Hepatic stellate cell (primary cell): Measurements from ENCODE around the gene LIFR.
"Not testable (repeated sequence)": the region's sequence is repeated elsewhere in the genome, so short reads cannot be mapped to it uniquely, and the experiment has no call there.

Experiments used
- DNase-seq: peaks from one replicate; pipeline ENCODE4 v3.0.0; 2011; ENCODE audit warnings: low spot score

Gene LIFR

GRCh38 chr5:38556599-38557307 is at the start of gene LIFR:
TSS of gene LIFR (minus strand) at chr5:38556646. CDS start at chr5:38530647, 25,999 bp downstream.
- DNase-seq = peak; percentile 72

DNA sequence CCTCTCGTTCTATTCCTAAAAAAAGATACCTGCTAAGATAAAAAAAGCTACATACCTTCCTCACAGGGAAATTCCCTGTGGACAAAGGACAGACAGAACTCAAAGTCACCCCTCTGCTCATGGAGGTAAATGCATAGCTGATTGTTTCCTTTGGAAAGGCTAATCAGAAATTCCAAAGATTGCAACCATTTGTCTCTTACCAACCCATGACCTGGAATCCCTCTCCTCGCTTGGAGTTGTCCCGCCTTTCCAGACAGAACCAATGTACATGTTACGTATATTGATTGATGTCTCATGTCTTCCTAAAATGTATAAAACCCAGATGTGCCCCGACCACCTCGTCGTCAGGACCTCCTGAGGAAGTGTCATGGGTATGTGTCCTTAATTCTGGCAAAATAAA is 49.2 kb upstream of the LIFR start:
- no peak for DNase-seq

GRCh38 chr5:38603691-38604090 is 47.2 kb upstream of the LIFR start:
- DNase-seq = no peak

GRCh38 chr5:38602641-38603040 is 46.2 kb upstream of the LIFR start:
- no peak for DNase-seq

- no peak for DNase-seq
These were observed 45.4 kb upstream of the LIFR start for GRCh38 chr5:38601863-38602298.

DNA sequence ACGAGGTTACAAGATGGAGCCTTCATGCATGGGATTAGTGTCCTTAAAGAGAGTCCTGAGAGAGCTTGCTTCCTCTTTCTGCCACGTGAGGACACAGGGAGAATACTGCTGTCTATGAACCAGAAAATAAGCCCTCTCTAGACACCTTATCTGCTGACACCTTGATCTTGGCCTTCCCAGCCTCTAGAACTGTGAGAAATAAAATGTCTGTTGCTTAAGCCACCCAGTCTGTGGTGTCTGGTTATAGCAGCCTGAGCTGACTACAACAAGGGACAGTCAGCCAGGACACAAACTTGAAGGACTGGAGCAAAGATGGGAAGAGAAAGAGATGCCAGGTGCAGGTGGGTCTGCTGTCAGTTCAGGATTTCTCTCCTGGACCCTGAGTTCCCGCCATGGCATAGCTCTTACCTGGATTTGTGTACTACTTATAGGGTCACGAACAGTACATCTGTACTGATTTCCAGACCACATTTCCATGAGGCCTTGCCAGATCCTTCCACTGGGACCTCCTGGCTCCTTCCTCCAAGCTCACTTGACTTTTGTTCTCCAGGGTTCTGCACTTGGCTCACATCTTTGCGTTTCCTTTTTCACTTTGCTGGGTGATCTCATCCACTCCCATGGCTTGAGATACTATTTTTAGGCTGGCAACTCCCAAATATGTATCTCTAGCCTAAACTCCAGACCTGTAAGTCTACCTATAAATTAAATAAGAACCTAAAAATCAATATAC is 44.9 kb upstream of the LIFR start:
- no peak for DNase-seq

DNA sequence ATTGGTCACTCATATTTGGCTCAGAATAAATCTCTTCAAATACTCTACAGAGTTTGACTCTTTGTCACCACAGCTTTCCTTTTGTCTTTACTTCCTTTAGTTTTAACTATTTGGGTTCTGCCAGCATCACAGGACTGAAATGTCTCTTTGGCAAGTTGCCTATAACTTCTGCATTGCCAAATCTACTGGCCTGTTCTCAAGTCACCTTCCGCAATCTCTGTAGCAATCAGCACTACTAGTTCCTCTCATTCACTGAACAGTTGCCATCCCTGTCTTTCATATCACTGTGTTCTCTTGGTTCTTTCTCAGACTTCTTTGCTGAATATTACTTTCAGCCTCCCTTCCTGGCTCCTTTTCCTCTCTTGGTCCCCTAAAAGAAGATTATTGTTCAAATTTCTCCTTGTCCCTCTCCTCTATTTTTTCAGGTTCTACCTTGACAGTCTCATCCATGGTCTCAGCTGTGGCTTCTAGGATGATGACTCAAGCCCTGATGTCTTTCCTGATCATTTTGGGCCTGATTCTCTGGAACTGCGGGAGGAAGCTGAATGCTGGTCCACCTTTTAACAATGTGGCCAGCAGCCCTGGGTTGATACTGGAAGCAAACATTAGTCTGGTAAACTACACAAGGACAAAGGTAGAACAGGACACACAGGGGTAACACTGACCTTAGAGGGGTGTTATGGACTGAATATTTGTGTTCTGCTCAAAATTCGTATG is 44.0 kb upstream of the LIFR start:
- no peak for DNase-seq

- DNase-seq = not testable (repeated sequence)
These were observed 43.3 kb upstream of the LIFR start for GRCh38 chr5:38599751-38600150.

DNA sequence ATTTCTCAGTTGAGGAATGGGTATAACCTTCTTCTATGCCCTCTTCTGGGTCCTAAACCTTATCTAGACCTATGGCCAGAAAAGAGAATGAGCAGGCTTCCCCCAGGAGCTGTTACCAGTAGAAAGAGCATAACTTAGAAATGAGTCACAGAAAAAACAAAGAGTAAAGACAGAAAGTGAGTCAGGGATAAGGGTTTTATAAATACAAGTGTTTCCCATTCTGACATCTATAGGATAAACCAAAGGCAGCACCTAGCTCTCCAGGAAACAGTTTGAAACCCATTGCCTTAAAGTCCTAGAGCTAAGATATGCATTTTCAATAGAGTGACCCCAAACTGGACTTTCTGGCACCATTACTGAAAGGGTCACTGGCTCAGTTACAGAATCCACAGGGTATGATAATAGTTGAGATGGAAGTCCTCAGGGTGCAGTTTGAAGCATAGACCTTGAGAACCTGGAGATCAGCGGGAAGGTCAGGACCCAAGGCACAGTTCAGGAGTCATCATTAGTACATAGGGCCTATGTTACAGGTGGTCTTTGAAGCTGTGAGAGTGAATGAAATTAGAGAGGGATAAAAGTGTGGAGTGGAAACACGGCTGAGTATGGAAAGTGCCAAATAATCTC is 42.7 kb upstream of the LIFR start:
- DNase-seq = peak; percentile 43

GRCh38 chr5:38598296-38598993 is 42.0 kb upstream of the LIFR start:
- DNase-seq = no peak

DNA sequence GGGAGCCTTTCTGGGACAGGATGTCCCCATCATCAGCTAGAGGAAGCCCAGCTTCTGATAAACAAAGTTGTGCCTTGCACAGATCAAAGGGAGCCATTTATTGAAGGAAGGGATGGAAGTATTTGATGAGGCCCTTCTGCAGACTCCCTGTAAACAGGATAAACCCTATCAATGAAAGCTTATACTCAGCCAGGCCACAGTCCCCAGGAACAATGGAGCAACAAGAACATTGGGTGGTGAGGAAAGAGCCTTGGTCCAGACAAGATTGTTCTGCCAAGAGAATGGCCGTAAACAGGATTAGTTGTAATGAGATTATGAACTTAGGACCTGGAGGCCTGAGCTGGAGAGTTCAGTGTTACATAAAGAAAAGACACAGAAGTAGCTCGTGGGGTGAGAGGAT is 40.5 kb upstream of the LIFR start:
- DNase-seq = no peak

GRCh38 chr5:38595132-38595745 is 38.8 kb upstream of the LIFR start:
- DNase-seq = peak; percentile 17

DNA sequence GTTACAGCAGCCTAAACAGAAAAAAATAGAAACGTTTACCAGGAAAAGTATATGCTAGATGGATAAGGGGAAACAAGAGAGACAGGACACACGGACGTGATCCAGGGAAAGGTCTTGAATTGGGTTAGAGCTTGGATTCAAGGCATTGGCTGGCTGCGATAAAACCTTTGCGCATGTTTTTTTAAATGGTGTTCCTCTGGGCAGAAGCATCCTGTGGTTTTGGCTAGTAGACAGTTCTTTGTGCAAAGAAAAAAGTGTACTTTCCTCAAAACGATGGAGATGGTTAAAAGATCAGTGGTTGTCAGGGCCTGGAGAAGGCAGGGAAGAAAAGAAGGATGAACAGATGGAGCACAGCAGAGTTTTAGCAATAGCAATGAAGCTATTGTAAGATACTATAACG is 37.5 kb upstream of the LIFR start:
- no peak for DNase-seq

DNA sequence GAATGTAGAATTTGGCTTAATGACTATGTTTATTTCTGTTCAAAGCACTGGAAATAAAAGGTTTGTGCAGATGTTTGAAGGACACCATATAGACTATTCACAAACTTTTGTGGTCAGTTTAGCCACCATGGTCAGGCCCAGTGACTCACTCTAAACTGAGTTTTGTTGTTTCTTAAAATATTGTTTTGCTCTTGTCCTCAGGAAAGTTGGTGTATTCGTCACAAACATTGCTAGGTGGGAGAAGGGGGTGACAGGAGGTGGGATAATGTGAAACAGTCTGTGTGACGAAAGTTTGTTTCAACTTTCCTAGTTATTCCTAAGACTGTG is 35.0 kb upstream of the LIFR start:
- DNase-seq = no peak

- no peak for DNase-seq
These were observed 34.5 kb upstream of the LIFR start for GRCh38 chr5:38590838-38591522.

DNA sequence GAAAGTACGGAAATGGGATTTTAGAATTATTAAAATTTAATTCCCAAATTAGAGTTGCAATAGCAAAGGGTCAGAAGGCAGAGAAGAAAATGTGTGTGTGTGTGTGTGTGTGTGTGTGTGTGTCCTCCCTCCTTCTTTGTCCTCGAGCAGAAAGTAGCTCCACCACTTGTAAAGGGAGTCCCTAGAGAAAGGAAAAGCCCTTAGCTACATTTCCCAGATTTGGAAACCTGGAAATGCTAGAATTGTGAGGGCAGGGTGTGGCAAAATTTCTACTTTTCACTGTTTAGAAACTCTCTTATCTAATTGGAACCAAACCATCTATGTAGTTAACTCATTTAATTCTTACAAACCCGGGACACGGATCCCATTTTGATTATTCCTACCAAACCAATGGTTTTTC is 33.2 kb upstream of the LIFR start:
- no peak for DNase-seq

DNA sequence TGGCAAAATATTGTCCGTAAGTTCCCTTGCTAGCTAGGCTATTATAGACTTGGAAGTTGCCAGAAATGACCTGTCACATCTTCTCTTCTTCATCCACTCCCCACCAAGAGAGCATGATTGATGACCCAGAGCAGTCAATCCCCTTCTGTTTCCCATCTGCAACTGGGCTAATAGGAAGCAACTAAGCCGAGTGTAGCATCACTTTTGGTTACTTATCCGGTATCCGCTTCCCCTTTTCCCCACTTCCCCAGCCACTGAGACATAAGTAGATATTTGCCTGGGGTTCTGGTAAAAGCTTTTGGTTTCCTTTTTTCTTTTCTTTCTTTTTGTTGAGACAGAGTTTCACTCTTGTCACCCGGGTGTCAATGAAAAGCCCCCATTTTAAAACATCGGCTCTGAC is 29.4 kb upstream of the LIFR start:
- no peak for DNase-seq

GRCh38 chr5:38583500-38583899 is 27.1 kb upstream of the LIFR start:
- no peak for DNase-seq

- DNase-seq = no peak
These were observed 26.5 kb upstream of the LIFR start for GRCh38 chr5:38582975-38583319.

- no peak for DNase-seq
These were observed 26.0 kb upstream of the LIFR start for GRCh38 chr5:38582293-38582974.

DNA sequence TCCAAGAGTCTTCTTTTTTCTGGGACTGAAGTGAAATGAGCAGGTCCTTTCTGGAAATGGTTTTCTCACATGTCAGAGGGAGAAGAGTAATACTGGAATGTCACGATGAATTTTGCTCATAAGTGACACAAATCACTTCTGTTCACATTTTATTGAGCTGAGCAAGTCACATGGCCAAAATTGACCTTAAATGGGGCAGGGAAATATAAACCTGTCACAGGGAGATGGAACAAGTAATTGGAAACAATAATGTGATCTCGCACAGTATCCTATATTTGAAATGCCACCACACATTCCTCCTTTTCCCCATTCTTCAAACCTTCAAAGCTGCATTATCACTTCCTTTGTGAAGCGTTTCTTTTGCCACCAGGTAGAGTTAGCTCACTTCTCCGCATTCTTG is 25.2 kb upstream of the LIFR start:
- no peak for DNase-seq
